Choroid plexus epithelial cell (primary cell): ENCODE measurements around the gene MIPOL1.

Source experiments
- DNase-seq: peaks from one replicate; pipeline ENCODE4 v3.0.0-alpha.2; 2010; ENCODE audit warnings: low read depth
- H3K4me3 ChIP-seq: 2 replicates; pipeline ENCODE4 v1.5.1; 2011; ENCODE audit warnings: low read depth, mild to moderate bottlenecking, control low read depth, low read length, moderate library complexity
- CTCF ChIP-seq: conservative IDR thresholded peaks from 2 replicates; pipeline ENCODE4 v1.5.1; 2011; ENCODE audit warnings: low read depth, mild to moderate bottlenecking, control low read depth, inconsistent platforms, low read length, moderate library complexity

Gene MIPOL1

DNA sequence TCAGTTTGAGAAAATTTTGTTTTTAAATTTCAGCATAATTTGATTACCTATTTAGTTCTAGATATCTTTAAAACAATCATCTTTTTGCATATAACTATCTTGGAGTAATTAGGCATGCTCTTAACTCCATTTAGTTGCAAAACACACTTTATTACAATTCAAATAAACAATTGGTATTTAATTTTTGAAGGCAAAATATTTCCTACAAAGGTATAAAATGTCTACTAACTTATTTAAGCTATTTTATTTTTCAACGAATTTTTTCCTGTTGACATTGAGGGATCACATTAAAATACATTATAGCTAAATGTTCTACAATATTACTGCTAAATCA, 389.0 kb downstream of the MIPOL1 start:
- H3K4me3 ChIP-seq = no peak overlapping the region
- no peak for TF ChIP-seq CTCF
- DNase-seq = no peak

- TF ChIP-seq CTCF = no peak
- H3K4me3 ChIP-seq = no peak overlapping the region
- DNase-seq = no peak
These were observed 389.5 kb downstream of the MIPOL1 start for GRCh38 chr14:37587131-37587803.

DNA sequence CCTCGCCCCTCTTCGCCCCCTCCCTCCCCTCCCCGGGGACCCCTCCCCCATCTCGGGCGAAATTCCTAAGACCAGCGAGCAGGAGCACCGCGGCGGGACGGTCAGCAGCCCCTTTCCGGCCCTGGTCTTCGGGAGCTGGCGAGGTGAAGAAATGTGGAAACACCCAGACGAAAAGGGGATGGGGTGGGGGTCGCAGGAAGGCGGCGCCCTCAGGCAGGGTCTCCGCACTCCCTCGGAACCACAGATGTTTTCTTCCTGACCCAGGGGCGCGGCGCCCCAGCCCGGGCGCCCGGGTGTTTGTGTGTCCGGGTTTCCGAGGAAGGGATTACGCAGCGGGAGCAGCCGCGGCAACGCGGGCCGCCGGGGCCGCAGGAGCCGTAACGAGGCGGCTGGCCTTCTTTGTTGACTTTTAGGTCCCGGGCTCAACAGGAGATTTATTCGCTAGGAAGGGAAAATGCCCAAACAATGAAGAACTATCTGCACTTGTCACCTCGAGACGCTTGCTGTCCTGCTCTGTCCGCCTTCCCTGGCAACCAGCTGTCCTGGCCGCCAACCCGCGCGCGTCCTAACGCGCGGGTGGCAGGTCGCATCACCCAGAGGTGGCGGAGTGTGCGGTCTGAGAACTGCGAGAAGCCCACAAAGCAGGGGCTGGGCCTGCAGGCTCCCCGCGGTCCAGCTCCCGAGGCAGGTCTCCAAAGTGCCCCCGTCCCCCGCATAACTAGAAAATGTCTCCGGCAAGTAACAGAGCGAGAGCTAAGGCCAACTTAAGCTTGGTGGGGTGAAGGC, 390.3 kb downstream of the MIPOL1 start:
- H3K4me3 ChIP-seq = no peak overlapping the region
- no peak for TF ChIP-seq CTCF
- no peak for DNase-seq

GRCh38 chr14:37588667-37588955, 390.9 kb downstream of the MIPOL1 start:
- H3K4me3 ChIP-seq = no peak overlapping the region
- TF ChIP-seq CTCF = no peak
- DNase-seq = no peak

DNA sequence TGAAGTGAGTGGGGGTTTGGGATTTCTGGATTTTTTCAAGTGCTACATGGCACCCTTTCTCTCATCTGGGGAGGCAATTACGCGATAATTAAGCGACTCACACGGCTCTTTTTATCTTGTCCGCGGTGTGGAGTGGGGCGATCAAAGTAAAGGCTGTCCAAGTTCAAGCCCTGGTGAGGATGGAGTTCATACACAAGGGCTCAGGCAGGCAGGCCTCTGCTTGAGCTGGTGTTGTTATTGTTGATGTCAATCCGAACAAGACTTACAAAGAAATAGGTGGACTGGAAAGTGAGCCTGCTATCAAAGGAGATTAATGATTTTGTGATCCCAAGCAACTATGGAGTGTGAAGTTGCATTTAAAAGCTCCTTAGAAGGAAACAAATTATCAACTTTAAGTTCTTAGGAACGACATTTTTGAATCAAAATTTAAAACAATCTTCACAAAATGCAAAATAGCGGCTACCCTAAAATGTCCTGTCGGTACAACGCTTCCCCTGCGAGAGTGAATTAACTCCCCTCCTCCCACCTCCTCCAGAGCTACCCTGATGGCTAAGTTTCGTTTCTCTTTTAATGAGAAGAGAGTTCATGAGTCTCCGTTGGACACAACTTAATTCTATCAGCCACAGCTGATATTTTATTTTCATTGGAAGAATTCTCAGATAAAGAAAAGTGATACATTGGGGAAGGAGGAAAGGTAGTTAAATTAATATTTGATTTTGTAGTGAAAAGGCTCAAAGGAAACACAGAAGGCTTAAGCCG, 391.4 kb downstream of the MIPOL1 start:
- no peak for DNase-seq
- H3K4me3 ChIP-seq = no peak overlapping the region
- no peak for TF ChIP-seq CTCF

- no peak overlapping the region for H3K4me3 ChIP-seq
- TF ChIP-seq CTCF = no peak
- DNase-seq = no peak
These were observed 392.1 kb downstream of the MIPOL1 start for GRCh38 chr14:37589715-37590427.
